ENCODE results near the gene COL6A2. TPM values are rescaled to one million over a fixed set of nuclear protein-coding genes. Genes with fewer than 3 reads are reported as not detected.
A peak's percentile ranks its signal among the peaks of the same experiment; 100 is the strongest.

The COL6A2 gene
- total and polyA plus RNA-seq, 2 of the 13 experiments (the other 11 are each of a cell fraction or from before 2014, with no cell fraction given) = 0.07 to 0.41 TPM

DNA sequence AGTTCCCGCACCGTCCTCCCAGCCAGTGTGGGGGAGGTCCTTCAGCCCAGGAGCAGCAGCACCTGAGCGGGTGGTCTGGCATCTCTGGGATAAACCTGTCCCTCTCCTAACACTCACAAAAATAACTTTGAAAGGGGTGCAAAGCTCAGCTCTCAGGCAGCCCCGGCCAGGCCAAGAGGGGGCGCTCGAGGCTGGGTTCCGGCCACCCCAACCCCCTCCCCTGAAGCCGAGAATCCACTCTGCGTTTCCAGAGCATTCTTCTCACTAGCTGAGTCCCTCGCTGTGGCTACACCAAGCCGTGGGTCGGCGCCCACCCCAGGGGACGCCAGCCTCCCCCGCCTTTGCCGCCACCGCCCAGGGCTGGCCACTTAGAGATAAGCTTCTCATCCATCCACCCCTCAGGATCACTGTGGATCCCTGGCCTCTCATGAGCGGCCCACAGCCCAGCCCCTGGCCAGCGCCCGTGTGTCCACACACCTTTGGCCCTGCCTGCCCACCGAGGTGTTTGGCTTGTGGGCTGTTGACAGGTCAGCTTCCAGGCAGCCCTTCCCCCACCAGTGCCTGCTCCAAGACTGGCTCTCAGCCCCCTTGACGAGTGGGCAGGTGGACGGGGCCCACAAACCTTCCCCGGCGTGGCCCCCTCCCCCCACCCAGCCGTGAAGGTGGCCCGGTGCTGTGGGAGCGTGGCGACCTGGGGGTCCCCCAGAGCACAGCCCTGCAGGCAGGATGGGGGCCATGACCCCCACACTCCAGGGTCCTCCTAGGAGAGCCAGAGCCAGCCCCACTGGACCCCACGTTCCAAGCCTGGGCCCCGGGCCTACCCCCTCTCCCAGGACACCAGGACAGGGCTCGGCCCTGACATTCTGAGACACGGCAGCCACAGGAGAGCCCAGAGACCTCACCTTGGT is 55.6 kb downstream of the COL6A2 start (continued):
- TF ChIP-seq ARNT2 (CRISPR knock-in tag; IDR thresholded peaks at IDR 0.05; ENCODE audit: low read depth) = 0 out of 2 replicates have a peak, but pooled peaks have one; percentile 57
- TF ChIP-seq ZFP90 (CRISPR knock-in tag; IDR thresholded peaks at IDR 0.05; ENCODE audit: borderline replicate concordance) = 0 out of 2 replicates have a peak, but pooled peaks have one; percentile 24
- no peak; the same call in 1 of the 2 replicates for TF ChIP-seq ZBTB26 (CRISPR knock-in tag; IDR thresholded peaks at IDR 0.05; ENCODE audit: borderline replicate concordance)
- no peak for TF ChIP-seq RFXANK (CRISPR knock-in tag; IDR thresholded peaks at IDR 0.05)
- TF ChIP-seq ZNF335 (CRISPR knock-in tag; IDR thresholded peaks at IDR 0.05) = no peak
- no peak for TF ChIP-seq NPAS2 (CRISPR knock-in tag; IDR thresholded peaks at IDR 0.05; ENCODE audit: borderline replicate concordance)
- TF ChIP-seq HNF4G (IDR thresholded peaks at IDR 0.05; ENCODE audit: borderline replicate concordance, low read depth, low read length) = peak; percentile 50; the same call in 1 of the 2 replicates
- TF ChIP-seq HNF4G (CRISPR knock-in tag; IDR thresholded peaks at IDR 0.05; ENCODE audit: borderline replicate concordance, low read depth) = 0 out of 2 replicates have a peak, but pooled peaks have one; percentile 19
- 0 out of 2 replicates have a peak, but pooled peaks have one; percentile 37 for TF ChIP-seq MXD4 (CRISPR knock-in tag; IDR thresholded peaks at IDR 0.05)
- no peak for TF ChIP-seq ATAD3A (CRISPR knock-in tag; IDR thresholded peaks at IDR 0.05)
- no peak for TF ChIP-seq ZNF10 (CRISPR knock-in tag; IDR thresholded peaks at IDR 0.05; ENCODE audit: borderline replicate concordance, low read depth)
- 0 out of 2 replicates have a peak, but pooled peaks have one; percentile 33 for TF ChIP-seq KLF11 (CRISPR knock-in tag; IDR thresholded peaks at IDR 0.05)
- TF ChIP-seq HCFC1 (IDR thresholded peaks at IDR 0.05; ENCODE audit: low read depth, low read length) = no peak
- peak; percentile 51 to 74 for TF ChIP-seq NR2F1 (CRISPR knock-in tag; IDR thresholded peaks at IDR 0.05)
- no peak for TF ChIP-seq ZNF251 (CRISPR knock-in tag; IDR thresholded peaks at IDR 0.05)
- TF ChIP-seq ZNF644 (CRISPR knock-in tag; IDR thresholded peaks at IDR 0.05; ENCODE audit: low read depth) = no peak
- TF ChIP-seq, protein P1, sequence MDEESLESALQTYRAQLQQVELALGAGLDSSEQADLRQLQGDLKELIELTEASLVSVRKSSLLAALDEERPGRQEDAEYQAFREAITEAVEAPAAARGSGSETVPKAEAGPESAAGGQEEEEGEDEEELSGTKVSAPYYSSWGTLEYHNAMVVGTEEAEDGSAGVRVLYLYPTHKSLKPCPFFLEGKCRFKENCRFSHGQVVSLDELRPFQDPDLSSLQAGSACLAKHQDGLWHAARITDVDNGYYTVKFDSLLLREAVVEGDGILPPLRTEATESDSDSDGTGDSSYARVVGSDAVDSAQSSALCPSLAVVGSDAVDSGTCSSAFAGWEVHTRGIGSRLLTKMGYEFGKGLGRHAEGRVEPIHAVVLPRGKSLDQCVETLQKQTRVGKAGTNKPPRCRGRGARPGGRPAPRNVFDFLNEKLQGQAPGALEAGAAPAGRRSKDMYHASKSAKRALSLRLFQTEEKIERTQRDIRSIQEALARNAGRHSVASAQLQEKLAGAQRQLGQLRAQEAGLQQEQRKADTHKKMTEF (CRISPR knock-in tag; IDR thresholded peaks at IDR 0.05) = peak; percentile 44; the same call in 1 of the 2 replicates
- TF ChIP-seq CEBPG (CRISPR knock-in tag; IDR thresholded peaks at IDR 0.05) = no peak
- TF ChIP-seq, protein P2, sequence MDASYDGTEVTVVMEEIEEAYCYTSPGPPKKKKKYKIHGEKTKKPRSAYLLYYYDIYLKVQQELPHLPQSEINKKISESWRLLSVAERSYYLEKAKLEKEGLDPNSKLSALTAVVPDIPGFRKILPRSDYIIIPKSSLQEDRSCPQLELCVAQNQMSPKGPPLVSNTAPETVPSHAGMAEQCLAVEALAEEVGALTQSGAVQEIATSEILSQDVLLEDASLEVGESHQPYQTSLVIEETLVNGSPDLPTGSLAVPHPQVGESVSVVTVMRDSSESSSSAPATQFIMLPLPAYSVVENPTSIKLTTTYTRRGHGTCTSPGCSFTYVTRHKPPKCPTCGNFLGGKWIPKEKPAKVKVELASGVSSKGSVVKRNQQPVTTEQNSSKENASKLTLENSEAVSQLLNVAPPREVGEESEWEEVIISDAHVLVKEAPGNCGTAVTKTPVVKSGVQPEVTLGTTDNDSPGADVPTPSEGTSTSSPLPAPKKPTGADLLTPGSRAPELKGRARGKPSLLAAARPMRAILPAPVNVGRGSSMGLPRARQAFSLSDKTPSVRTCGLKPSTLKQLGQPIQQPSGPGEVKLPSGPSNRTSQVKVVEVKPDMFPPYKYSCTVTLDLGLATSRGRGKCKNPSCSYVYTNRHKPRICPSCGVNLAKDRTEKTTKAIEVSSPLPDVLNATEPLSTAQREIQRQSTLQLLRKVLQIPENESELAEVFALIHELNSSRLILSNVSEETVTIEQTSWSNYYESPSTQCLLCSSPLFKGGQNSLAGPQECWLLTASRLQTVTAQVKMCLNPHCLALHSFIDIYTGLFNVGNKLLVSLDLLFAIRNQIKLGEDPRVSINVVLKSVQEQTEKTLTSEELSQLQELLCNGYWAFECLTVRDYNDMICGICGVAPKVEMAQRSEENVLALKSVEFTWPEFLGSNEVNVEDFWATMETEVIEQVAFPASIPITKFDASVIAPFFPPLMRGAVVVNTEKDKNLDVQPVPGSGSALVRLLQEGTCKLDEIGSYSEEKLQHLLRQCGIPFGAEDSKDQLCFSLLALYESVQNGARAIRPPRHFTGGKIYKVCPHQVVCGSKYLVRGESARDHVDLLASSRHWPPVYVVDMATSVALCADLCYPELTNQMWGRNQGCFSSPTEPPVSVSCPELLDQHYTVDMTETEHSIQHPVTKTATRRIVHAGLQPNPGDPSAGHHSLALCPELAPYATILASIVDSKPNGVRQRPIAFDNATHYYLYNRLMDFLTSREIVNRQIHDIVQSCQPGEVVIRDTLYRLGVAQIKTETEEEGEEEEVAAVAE (CRISPR knock-in tag; IDR thresholded peaks at IDR 0.05; ENCODE audit: borderline replicate concordance) = no peak; the same call in 1 of the 2 replicates
- TF ChIP-seq KDM5A (IDR thresholded peaks at IDR 0.05; ENCODE audit: borderline replicate concordance, low read length) = peak; percentile 59; the same call in 1 of the 2 replicates
- TF ChIP-seq CREBL2 (CRISPR knock-in tag; IDR thresholded peaks at IDR 0.05; ENCODE audit: borderline replicate concordance) = 0 out of 2 replicates have a peak, but pooled peaks have one; percentile 82
- TF ChIP-seq ZNF577 (CRISPR knock-in tag; IDR thresholded peaks at IDR 0.05; ENCODE audit: borderline replicate concordance, low read depth) = no peak
